DOHH2 (cell line): ENCODE data around the gene TMEM9.

Source experiments
- H3F3A ChIP-seq: fragments of 200-600 bp; sonication (generic), shearing (Covaris generic); 2 replicates; pipeline ENCODE4 v1.6.0; 2016; ENCODE audit warnings: antibody characterized with exemption, mild to moderate bottlenecking; ENCODE audit not compliant: control insufficient read depth, insufficient read depth
- H3K27ac ChIP-seq: fragments of 200-600 bp; sonication (generic); 2 replicates; pipeline ENCODE4 v1.5.1; 2014; ENCODE audit warnings: low read depth, mild to moderate bottlenecking, low read length, moderate library complexity
- H3K27me3 ChIP-seq: fragments of 200-600 bp; sonication (generic); 2 replicates; pipeline ENCODE4 v1.6.1; 2014; ENCODE audit warnings: mild to moderate bottlenecking, low read length, mixed read lengths; ENCODE audit not compliant: control insufficient read depth
- H3K36me3 ChIP-seq: fragments of 200-600 bp; sonication (generic); 2 replicates; pipeline ENCODE4 v1.6.1; 2014; ENCODE audit warnings: mild to moderate bottlenecking, low read length, moderate library complexity, mixed read lengths; ENCODE audit not compliant: control insufficient read depth
- H3K4me1 ChIP-seq: fragments of 200-600 bp; sonication (generic); 2 replicates; pipeline ENCODE4 v1.6.1; 2014; ENCODE audit warnings: mild to moderate bottlenecking, low read length, mixed read lengths; ENCODE audit not compliant: control insufficient read depth
- H3K4me2 ChIP-seq: fragments of 200-600 bp; sonication (generic); 2 replicates; pipeline ENCODE4 v1.6.0; 2014; ENCODE audit warnings: mild to moderate bottlenecking, low read length, moderate library complexity
- H3K4me3 ChIP-seq: fragments of 200-600 bp; sonication (generic); 2 replicates; pipeline ENCODE4 v1.5.1; 2014; ENCODE audit warnings: mild to moderate bottlenecking, low read length, mixed read lengths
- H3K79me2 ChIP-seq: fragments of 200-600 bp; sonication (generic); 2 replicates; pipeline ENCODE4 v1.6.1; 2014; ENCODE audit warnings: mild to moderate bottlenecking, low read length, mixed read lengths; ENCODE audit not compliant: control insufficient read depth
- H3K9me2 ChIP-seq: fragments of 200-600 bp; sonication (generic); replicated peaks from 2 replicates; pipeline ENCODE4 v1.6.1; 2014; ENCODE audit warnings: mild to moderate bottlenecking, low read length, mixed read lengths; ENCODE audit not compliant: control insufficient read depth
- H3K9me3 ChIP-seq: fragments of 200-600 bp; sonication (generic); 2 replicates; pipeline ENCODE4 v1.6.1; 2014; ENCODE audit warnings: antibody characterized with exemption, low read length, mixed read lengths; ENCODE audit not compliant: control insufficient read depth, insufficient read depth
- H4K20me1 ChIP-seq: fragments of 200-600 bp; sonication (generic); 2 replicates; pipeline ENCODE4 v1.6.0; 2014; ENCODE audit warnings: low read depth, mild to moderate bottlenecking, antibody characterized with exemption, low read length, moderate library complexity; ENCODE audit not compliant: control insufficient read depth, insufficient read depth
- EZH2phosphoT487 ChIP-seq: fragments of 200-600 bp; sonication (generic); IDR thresholded peaks from 2 replicates; pipeline ENCODE4 v1.6.1; 2017; ENCODE audit warnings: borderline replicate concordance, mild to moderate bottlenecking, antibody characterized with exemption, low read length, moderate library complexity, mixed read lengths
- TF ChIP-seq, protein P1 (sequence below): fragments of 200-600 bp; sonication (generic); IDR thresholded peaks from one replicate; pipeline ENCODE4 v1.5.1; 2014; ENCODE audit warnings: antibody characterized with exemption, mild to moderate bottlenecking, low read depth, low read length; ENCODE audit not compliant: poor library complexity, severe bottlenecking

TMEM9 gene

DNA sequence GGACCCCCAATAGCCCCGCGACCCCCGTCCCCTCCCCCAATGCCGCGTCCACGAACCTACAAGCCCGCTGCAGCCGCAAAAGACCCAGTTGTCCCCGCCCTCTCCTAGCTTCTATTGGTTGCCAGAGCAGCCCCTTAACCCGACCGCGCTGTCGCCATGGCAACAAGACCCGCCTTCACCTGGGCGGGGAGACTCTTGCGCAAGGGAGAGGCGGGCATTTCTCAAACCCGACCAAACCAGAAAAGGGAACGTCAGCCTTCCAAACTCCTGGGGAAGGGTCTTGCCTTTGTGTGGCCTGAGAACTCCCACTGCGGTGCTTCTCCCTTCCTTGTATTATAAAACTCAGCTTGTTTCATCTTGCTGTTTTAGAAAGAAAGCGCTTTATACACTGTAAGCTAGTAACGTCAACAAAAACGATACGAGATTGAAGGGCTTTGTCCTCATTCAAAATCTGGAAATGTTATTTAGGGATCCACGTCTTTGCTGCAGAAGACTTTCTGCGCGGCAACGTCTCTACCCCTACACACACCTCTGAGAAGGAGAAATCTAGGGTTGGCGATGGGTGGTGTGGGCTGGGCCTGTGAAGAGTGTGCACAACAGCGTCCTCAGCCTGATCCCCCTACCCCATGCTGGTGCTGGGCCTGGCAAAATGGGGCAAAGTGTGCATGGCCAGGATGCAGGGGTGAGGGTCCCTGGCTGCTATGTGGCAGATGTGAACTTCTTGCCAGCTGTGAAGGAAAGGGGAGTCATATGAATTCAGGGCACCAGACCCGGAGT is at the start of gene TMEM9:
Gene TMEM9 (minus strand): TSS at position 86 of the 777 bp plus-strand sequence. CDS start 551 bp downstream, outside the sequence.
- Histone ChIP-seq H3K27me3 (peaks cover 14% of the 10 kb centered on the region), H3K4me2 (peak within 1 kb of the TSS; percentile 87), H3K9me3 (no peaks in the 10 kb centered on the region), H3K4me1 (peaks cover 14% of the 10 kb centered on the region), H3F3A (no peaks in the 10 kb centered on the region), H3K9me2 (no peaks in the 10 kb centered on the region), H3K79me2 (peaks cover 4% of the 10 kb centered on the region), H4K20me1 (no peaks in the 10 kb centered on the region), H3K27ac (no peak within 1 kb of the TSS), H3K4me3 (peak within 1 kb of the TSS; percentile 89), H3K36me3 (peaks cover 14% of the 10 kb centered on the region)
- no peak for TF ChIP-seq EZH2phosphoT487
- TF ChIP-seq, protein P1, sequence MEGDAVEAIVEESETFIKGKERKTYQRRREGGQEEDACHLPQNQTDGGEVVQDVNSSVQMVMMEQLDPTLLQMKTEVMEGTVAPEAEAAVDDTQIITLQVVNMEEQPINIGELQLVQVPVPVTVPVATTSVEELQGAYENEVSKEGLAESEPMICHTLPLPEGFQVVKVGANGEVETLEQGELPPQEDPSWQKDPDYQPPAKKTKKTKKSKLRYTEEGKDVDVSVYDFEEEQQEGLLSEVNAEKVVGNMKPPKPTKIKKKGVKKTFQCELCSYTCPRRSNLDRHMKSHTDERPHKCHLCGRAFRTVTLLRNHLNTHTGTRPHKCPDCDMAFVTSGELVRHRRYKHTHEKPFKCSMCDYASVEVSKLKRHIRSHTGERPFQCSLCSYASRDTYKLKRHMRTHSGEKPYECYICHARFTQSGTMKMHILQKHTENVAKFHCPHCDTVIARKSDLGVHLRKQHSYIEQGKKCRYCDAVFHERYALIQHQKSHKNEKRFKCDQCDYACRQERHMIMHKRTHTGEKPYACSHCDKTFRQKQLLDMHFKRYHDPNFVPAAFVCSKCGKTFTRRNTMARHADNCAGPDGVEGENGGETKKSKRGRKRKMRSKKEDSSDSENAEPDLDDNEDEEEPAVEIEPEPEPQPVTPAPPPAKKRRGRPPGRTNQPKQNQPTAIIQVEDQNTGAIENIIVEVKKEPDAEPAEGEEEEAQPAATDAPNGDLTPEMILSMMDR: no peak

DNA sequence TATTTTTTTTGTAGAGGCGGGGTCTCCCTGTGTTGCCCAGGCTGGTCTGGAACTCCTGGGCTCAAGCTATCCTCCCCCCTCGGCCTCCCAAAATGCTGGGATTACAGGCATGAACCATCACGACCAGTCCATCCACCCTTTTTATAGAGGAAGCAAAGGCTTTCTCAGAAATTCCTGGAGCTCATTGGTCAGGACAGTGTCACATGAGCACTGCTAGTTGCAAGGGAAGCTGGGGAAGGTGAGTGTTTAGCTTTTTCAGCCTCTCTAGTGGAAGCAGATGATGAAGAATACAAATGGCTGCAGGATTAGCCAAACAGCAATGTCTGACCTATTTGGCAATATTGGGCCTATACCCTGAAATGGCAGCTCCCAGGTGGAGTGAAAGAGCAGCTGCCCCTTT is 44.3 kb upstream of the TMEM9 start:
- Histone ChIP-seq H3K36me3 (no peaks in the 10 kb centered on the region), H3K27me3 (no peaks in the 10 kb centered on the region), H4K20me1 (no peaks in the 10 kb centered on the region), H3K4me1 (no peaks in the 10 kb centered on the region), H3K79me2 (no peaks in the 10 kb centered on the region), H3K4me2 (no peak overlapping the region), H3K9me3 (no peaks in the 10 kb centered on the region), H3F3A (no peaks in the 10 kb centered on the region), H3K9me2 (no peaks in the 10 kb centered on the region), H3K4me3 (no peak overlapping the region), H3K27ac (no peak overlapping the region)
- no peak for TF ChIP-seq EZH2phosphoT487
- TF ChIP-seq, protein P1: no peak

DNA sequence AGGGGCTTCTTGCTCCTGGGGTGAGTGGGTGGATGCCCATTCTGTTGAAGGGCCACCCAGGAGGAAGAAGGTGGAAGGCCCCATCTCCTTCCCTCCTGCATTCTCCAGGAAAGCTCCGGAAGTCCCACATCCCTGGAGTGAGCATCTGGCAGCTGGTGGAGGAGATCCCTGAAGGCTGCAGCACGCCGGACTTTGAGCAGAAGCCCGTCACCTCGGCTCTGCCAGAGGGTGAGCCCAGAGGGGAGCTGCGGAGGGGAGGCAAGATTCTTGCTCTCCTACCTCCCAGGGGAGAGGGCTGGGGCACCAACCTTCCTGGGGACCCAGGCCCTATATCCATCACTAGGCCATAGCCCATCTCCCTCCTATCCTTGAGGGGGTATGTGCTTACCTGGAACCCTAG is 39.8 kb upstream of the TMEM9 start:
- Histone ChIP-seq H3K36me3 (no peaks in the 10 kb centered on the region), H3K4me1 (no peaks in the 10 kb centered on the region), H3K79me2 (no peaks in the 10 kb centered on the region), H3K9me3 (no peaks in the 10 kb centered on the region), H3F3A (no peaks in the 10 kb centered on the region), H4K20me1 (no peaks in the 10 kb centered on the region), H3K4me3 (no peak overlapping the region), H3K27ac (no peak overlapping the region), H3K27me3 (peaks cover 3% of the 10 kb centered on the region; the same call in 1 of the 2 replicates), H3K9me2 (no peaks in the 10 kb centered on the region), H3K4me2 (no peak overlapping the region)
- TF ChIP-seq EZH2phosphoT487: no peak
- TF ChIP-seq, protein P1: no peak
